Upper lobe of left lung (tissue), 4 donors: ENCODE measurements around the gene ALPK1.

ENCODE experiments used
- POLR2A ChIP-seq, 4 donors: fragments of 450-650 bp; IDR thresholded peaks; one replicate each; pipeline ENCODE4 v1.5.1; 2016 to 2017; ENCODE audit warnings: antibody characterized with exemption in 4 of 4, mild to moderate bottlenecking in 2 of 4
- TF ChIP-seq, protein P1 (sequence below), 6 experiments: fragments of 450-650 bp in 4 of 6; fragments of 200-600 bp in 2 of 6; sonication (generic) in 2 of 6; IDR thresholded peaks; one replicate each; pipeline ENCODE4 v1.5.1; 2016 to 2019; ENCODE audit warnings: antibody characterized with exemption in 6 of 6

DNA sequence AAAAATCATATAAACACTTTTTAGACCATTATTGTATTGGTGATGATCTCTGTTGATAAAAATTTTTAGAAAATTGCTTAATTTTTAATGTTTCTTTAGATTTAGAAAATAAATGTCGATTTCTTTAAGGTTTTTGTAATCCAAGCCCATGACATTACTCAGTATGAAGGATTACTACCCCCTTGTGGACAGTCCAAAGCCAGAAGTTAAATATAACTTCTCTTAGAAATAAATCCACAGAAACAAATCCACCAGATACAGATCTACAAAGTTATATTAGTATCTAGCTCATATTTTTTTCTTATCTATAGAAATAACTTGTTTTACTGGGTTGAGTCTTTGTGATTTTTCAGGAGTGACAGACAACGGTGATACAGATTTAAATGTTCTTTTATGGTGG, 30.3 kb upstream of the ALPK1 start:
- TF ChIP-seq POLR2A (IDR thresholded peaks at IDR 0.05): no peak
- TF ChIP-seq, protein P1, sequence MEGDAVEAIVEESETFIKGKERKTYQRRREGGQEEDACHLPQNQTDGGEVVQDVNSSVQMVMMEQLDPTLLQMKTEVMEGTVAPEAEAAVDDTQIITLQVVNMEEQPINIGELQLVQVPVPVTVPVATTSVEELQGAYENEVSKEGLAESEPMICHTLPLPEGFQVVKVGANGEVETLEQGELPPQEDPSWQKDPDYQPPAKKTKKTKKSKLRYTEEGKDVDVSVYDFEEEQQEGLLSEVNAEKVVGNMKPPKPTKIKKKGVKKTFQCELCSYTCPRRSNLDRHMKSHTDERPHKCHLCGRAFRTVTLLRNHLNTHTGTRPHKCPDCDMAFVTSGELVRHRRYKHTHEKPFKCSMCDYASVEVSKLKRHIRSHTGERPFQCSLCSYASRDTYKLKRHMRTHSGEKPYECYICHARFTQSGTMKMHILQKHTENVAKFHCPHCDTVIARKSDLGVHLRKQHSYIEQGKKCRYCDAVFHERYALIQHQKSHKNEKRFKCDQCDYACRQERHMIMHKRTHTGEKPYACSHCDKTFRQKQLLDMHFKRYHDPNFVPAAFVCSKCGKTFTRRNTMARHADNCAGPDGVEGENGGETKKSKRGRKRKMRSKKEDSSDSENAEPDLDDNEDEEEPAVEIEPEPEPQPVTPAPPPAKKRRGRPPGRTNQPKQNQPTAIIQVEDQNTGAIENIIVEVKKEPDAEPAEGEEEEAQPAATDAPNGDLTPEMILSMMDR (IDR thresholded peaks at IDR 0.05): peak in 2 of 6 experiments; percentile 12 to 35
